ENCODE measurements around the gene DDX4.

GRCh38 chr5:55856516-55857246, 118.8 kb downstream of the DDX4 start:
- no peak for TF ChIP-seq CTCF (conservative IDR thresholded peaks at IDR 0.05; ENCODE audit: low read length)
- no peak for TF ChIP-seq EZH2phosphoT487 (IDR thresholded peaks at IDR 0.05; ENCODE audit: borderline replicate concordance, low read depth, low read length)

Measured in OCI-LY7 (cell line).